PC-9 (cell line): ENCODE results near the gene PKNOX2.

Experiments used
- CTCF ChIP-seq: fragments of 200-600 bp; sonication (generic); conservative IDR thresholded peaks from 2 replicates; pipeline ENCODE4 v1.6.1; 2017; ENCODE audit warnings: mixed run types, antibody characterized with exemption, mild to moderate bottlenecking, moderate library complexity
- EZH2 ChIP-seq: fragments of 200-600 bp; sonication (generic); IDR thresholded peaks from 2 replicates; pipeline ENCODE4 v1.8.0; 2017; ENCODE audit warnings: antibody characterized with exemption, low read depth

GRCh38 chr11:125293596-125293995 lies 129.0 kb downstream of the PKNOX2 start:
- TF ChIP-seq CTCF (no peak), EZH2 (no peak)
